ENCODE results near the gene LRRC49.

LRRC49 gene

DNA sequence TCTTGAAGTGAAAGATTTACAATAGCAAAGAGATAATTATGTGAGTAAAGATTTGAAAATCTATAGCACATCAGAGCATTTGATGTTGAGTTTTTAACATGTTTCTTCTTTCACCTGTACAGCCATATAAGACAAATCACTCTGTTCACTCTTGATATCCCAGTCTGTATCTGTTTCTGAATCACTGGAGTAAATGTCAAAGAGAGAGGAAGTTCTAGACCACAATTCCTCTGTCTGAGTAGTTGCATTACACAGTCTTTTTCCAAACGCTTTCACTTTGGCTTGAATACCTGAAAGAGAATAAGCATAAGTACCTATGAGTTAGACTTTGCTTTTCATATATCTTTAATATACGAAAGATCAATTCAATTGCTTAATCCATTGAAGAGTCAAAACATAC lies 10.3 kb upstream of the LRRC49 start:
- DNase-seq (ENCODE audit: low spot score) = no peak
- TF ChIP-seq, protein P1, sequence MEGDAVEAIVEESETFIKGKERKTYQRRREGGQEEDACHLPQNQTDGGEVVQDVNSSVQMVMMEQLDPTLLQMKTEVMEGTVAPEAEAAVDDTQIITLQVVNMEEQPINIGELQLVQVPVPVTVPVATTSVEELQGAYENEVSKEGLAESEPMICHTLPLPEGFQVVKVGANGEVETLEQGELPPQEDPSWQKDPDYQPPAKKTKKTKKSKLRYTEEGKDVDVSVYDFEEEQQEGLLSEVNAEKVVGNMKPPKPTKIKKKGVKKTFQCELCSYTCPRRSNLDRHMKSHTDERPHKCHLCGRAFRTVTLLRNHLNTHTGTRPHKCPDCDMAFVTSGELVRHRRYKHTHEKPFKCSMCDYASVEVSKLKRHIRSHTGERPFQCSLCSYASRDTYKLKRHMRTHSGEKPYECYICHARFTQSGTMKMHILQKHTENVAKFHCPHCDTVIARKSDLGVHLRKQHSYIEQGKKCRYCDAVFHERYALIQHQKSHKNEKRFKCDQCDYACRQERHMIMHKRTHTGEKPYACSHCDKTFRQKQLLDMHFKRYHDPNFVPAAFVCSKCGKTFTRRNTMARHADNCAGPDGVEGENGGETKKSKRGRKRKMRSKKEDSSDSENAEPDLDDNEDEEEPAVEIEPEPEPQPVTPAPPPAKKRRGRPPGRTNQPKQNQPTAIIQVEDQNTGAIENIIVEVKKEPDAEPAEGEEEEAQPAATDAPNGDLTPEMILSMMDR (IDR thresholded peaks at IDR 0.05; ENCODE audit: extremely low read depth, missing control alignments) = no peak

DNA sequence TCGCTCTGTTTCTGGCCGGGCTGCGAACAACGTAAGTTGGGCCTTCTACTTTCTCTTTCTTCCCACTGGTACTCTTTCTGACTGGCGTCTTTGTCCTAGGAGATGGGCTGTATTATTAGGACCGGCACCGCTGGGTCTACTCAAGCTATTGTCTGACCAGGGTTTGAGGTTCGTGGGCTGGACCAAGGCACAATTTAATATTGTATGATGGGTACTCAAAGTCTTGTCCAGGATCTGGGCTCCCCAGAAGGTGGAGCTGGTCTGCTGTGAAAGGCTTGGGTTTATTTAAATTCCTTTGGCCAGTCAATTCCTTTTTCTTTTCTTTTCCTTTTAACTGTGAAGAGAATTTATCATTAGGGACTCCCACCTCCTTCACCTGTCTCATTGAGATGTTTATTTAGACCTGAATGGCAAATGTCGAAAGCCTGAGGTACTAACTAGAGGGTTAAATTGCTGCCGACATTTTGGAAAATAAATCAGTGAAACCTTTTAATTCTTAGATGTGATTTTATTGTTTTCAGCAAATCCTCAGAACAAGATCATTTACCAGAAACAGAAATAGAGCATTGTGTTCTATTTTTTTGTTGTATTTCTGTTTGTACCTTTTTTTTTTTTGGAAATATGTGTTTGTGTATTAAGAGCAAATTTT lies 410 bp downstream of the LRRC49 start:
- DNase-seq (ENCODE audit: low spot score) = peak; percentile 39
- TF ChIP-seq, protein P1 (IDR thresholded peaks at IDR 0.05; ENCODE audit: extremely low read depth, missing control alignments) = peak; percentile 19

DNA sequence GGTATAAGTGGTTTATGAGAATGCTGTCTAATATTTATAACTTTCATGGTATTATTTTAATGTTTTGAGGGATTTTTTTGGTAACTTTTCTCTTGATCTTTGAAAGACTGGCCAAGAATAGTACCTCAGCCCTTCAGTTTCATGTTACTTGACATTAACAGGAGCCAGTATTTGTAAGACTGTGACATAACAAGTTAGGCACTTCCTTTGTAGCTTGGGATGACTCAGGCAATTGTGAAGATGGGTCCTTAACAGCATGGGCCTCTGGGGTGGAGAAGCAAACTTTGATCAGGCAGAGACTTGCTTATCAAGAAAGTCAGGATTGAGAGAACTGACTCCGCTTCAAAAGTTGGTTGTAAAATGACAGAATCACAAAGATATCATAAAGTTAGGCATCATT lies 9.5 kb downstream of the LRRC49 start:
- DNase-seq (ENCODE audit: low spot score) = no peak

DNA sequence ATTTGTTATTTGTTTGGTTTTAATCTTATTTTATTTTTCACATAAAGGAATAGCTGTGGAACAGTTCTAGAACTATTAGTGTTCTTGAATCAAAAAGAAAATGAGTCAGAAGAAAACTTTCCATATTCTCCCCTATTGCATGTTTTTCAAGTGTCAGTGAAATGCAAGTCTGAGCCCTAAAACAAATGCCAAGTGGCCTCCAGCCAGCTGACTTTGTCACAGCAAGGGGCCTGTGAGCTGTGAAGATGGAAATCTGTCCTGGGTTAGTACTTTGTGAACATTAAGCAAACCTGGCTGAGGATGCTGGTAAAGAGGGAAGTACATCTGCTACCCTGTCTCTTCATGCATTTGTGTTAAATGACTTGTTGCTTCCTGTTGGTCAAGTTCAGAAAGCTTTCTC lies 14.2 kb downstream of the LRRC49 start:
- DNase-seq (ENCODE audit: low spot score) = no peak
- TF ChIP-seq, protein P1 (IDR thresholded peaks at IDR 0.05; ENCODE audit: extremely low read depth, missing control alignments) = no peak

More for the DNA sequence above, 9.5 kb downstream of the LRRC49 start:
- TF ChIP-seq, protein P1 (IDR thresholded peaks at IDR 0.05; ENCODE audit: extremely low read depth, missing control alignments) = no peak

DNA sequence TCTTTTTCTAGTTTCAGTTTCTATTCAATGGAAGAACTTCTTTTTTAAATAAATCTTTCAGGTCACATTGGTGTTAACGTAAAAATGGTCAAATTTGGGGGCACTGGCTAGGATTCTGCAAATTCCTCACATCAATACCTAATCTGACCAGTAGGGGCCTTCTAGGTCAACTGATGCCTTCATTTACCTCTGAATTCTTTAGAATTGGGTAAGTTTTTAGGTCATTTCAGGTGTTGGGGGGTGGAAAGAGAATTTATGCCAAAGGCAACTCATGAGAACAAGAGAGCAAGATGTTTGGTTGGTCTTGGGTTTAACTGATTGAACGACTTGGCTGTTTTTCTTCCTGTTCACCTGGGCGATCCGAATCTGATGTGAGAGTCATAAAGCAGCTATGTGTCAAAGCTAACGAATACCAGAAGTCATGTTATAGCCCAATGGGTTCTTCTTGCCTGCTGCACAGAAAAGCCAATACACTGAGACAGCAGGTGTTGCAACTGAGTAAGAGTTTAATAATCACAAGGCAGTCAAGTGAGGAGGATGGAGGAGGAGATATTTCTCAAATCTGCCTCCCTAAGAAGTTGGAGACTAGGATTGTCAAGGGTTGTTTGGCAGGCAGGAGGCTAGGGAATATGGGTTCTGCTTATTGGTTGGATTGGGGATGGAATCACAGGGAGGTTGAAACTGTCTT lies 15.3 kb downstream of the LRRC49 start:
- no peak for DNase-seq (ENCODE audit: low spot score)
- TF ChIP-seq, protein P1 (IDR thresholded peaks at IDR 0.05; ENCODE audit: extremely low read depth, missing control alignments) = no peak

DNA sequence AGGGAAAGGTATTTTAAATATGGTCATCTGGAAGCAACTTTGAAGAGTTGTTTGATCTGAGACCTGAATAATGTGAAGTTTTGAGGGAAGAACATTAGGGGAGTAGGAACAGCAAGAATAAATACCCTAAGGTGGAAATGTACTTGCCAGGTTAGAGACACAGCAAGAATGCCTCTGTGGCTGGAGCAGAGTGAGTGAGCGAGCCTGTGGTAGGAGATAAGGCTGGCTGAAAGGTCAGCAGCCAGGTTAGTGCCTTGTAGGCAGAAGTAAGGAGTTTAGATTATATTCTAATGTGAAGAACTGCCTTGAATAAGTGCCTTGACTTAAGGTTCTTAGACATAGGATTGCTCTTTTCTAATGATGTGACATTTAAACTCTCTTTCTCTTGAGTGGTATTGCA lies 18.3 kb downstream of the LRRC49 start:
- DNase-seq (ENCODE audit: low spot score) = no peak
- TF ChIP-seq, protein P1 (IDR thresholded peaks at IDR 0.05; ENCODE audit: extremely low read depth, missing control alignments) = no peak

DNA sequence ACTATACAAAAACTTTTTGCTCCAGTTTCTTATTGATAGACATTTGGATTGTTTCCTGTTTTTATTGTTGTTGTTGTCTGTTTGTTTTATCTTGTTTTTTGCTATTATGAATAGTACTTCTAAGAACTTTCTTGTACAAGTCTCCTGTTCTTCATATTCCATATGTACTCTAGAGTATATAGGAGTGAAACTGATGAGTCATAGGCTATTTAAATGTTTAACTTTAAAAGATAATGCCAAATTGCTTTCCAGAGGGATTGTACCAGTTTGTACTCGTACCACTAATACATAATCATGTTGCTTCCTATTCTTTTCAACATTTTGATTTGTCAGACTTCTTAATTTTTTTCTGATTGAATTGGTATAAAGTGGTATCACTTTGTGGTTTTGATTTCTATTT lies 19.6 kb downstream of the LRRC49 start:
- no peak for DNase-seq (ENCODE audit: low spot score)
- TF ChIP-seq, protein P1 (IDR thresholded peaks at IDR 0.05; ENCODE audit: extremely low read depth, missing control alignments) = no peak

All from GM20000 (cell line).